AG04449 (cell line): ENCODE results near the gene TMEM121.
A peak's percentile ranks its signal among the peaks of the same experiment; 100 is the strongest.

ENCODE experiments used
- CTCF ChIA-PET: fragments of 350-600 bp; formaldehyde crosslinking; extraction: SDS; loops from one replicate; lab custom pipeline; 2021; ENCODE audit warnings: antibody characterized with exemption; lab: Yijun Ruan, JAX
- POLR2A ChIA-PET: fragments of 400-600, 350-600 bp; formaldehyde crosslinking; extraction: SDS; loops from one replicate; lab custom pipeline; 2020; ENCODE audit warnings: antibody characterized with exemption, inconsistent platforms; lab: Yijun Ruan, JAX
- DNase-seq: peaks from one replicate; pipeline ENCODE4 v3.0.0-alpha.2; 2010; ENCODE audit warnings: low read depth, low spot score
- H3K4me3 ChIP-seq: 2 replicates; pipeline ENCODE4 v1.5.1; 2011; ENCODE audit warnings: low read depth, mild to moderate bottlenecking, control low read depth, low read length
- TF ChIP-seq, protein P1 (sequence below): IDR thresholded peaks from one replicate; pipeline ENCODE4 v1.5.1; 2011; ENCODE audit warnings: mild to moderate bottlenecking, moderate library complexity, low read length, control low read depth, inconsistent platforms; ENCODE audit not compliant: insufficient read depth; ENCODE audit errors: missing control alignments

Gene TMEM121

DNA sequence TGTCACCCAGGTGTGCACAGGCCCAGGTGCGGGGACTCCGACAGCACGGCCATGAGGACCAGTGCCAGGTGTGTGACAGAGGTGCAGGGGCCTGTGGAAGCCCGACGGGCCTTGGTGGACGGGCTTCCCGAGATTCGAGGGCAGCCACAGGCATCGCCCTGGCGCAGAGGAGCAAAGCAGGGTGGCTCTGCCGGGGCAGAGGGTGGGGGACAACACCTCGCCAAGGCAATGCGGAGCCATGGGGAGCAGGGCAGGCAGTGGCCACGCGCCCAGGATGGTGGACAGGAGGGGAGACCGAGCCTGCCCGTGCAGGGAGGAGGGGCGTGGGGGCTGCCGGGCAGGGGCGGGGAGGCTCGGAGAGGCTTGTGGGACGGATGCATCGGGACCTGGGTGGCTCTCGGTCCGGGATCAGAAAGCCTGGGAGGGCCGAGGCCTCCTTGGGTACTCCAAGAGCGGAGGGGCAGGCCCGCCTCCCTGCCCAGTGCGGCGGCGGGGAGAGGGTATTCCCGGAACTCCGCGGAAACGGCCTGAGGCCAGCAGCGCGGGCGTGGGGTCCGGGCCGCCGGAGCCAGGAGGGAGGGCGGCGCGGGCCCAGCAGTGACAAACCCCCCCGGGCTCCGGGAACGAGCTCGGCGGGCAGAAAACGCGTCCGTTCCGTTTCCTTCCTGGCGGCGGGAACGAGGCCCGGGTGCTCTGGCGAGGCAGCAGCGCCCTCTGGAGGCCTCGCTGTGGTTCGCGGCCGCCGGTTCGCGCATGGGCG is 1.6 kb downstream of the TMEM121 start:
- ChIA-PET POLR2A (interaction anchor here (1.0 kb wide), 1 partner anchor 36 kb away, joined by 3 read pairs; no protein-coding TSS in a partner anchor), CTCF (interaction anchor here (0.8 to 1.6 kb wide), 16 partner anchors 10 to 325 kb away, joined by 3 to 16 read pairs (median 4); partner anchors contain the start of gene CRIP1)
- peak overlapping the region; percentile 63 for H3K4me3 ChIP-seq
- DNase-seq, result no peak
- TF ChIP-seq, protein P1, sequence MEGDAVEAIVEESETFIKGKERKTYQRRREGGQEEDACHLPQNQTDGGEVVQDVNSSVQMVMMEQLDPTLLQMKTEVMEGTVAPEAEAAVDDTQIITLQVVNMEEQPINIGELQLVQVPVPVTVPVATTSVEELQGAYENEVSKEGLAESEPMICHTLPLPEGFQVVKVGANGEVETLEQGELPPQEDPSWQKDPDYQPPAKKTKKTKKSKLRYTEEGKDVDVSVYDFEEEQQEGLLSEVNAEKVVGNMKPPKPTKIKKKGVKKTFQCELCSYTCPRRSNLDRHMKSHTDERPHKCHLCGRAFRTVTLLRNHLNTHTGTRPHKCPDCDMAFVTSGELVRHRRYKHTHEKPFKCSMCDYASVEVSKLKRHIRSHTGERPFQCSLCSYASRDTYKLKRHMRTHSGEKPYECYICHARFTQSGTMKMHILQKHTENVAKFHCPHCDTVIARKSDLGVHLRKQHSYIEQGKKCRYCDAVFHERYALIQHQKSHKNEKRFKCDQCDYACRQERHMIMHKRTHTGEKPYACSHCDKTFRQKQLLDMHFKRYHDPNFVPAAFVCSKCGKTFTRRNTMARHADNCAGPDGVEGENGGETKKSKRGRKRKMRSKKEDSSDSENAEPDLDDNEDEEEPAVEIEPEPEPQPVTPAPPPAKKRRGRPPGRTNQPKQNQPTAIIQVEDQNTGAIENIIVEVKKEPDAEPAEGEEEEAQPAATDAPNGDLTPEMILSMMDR, result peak; percentile 95

DNA sequence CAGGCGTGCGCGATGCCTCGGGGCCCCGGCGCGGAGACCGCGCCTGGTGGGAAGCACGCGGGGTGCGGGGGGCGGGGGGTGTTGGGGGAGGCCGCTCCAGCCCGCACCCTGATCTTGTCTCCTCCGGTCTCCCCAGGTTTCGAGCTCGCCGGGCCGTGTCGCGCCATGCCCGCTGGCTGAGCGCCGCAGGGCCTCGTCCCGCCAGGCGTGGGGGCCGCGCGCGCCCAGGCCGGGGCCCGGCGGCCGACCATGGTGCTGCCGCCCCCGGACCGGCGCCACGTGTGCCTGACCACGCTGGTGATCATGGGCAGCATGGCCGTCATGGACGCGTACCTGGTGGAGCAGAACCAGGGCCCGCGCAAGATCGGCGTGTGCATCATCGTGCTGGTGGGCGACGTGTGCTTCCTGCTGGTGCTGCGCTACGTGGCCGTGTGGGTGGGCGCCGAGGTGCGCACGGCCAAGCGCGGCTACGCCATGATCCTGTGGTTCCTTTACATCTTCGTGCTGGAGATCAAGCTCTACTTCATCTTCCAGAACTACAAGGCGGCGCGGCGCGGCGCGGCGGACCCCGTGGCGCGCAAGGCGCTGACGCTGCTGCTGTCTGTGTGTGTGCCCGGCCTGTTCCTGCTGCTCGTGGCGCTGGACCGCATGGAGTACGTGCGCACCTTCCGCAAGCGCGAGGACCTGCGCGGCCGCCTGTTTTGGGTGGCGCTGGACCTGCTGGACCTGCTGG is 2.4 kb downstream of the TMEM121 start:
- H3K4me3 ChIP-seq, result peak overlapping the region; percentile 41
- TF ChIP-seq, protein P1, result no peak
- no peak for DNase-seq
- POLR2A ChIA-PET, result interaction anchor here (1.0 kb wide), 1 partner anchor 36 kb away, joined by 3 read pairs; no protein-coding TSS in a partner anchor
- CTCF ChIA-PET, result interaction anchor here (0.8 to 1.6 kb wide), 17 partner anchors 9 to 325 kb away, joined by 3 to 16 read pairs (median 4); partner anchors contain the start of gene CRIP1

DNA sequence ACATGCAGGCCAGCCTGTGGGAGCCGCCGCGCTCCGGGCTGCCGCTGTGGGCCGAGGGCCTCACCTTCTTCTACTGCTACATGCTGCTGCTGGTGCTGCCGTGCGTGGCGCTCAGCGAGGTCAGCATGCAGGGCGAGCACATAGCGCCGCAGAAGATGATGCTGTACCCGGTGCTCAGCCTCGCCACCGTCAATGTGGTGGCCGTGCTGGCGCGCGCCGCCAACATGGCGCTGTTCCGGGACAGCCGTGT is 2.9 kb downstream of the TMEM121 start:
- DNase-seq, result no peak
- TF ChIP-seq, protein P1, result no peak
- H3K4me3 ChIP-seq, result no peak overlapping the region
- POLR2A ChIA-PET, result no interaction called here
- CTCF ChIA-PET, result interaction anchor here (0.8 to 1.6 kb wide), 7 partner anchors 13 to 158 kb away, joined by 3 to 16 read pairs (median 9); no protein-coding TSS in a partner anchor

DNA sequence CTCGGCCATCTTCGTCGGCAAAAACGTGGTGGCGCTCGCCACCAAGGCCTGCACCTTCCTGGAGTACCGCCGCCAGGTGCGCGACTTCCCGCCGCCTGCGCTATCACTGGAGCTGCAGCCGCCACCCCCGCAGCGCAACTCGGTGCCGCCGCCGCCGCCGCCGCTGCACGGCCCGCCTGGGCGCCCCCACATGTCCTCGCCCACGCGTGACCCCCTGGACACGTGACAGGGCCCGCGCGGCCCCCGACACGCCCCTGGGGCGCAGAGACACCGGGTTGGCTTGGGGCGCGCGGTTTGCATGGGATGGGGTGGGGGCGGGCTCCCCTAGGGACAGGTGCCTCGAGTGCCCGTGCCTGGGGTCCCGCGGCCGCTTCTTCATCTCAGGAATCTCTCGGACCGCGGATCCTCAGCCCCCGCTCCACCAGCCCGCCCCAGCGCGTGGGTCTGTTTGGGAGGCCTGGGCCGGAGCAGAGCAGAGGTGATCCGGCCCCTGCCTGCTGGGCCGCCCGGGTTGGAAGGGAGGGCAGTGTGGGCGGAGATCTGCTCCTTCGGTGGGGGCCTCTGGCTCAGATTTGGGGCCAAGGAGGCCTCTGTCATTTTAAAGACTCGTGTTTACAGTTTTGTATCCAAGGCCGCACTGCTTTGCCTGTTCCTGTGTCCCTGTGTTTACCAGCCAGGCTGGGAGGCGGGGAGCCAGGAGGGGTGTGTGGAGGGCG is 3.3 kb downstream of the TMEM121 start:
- ChIA-PET POLR2A (no interaction called here), CTCF (interaction anchor here (1.3 to 2.4 kb wide), 6 partner anchors 13 to 159 kb away, joined by 6 to 16 read pairs (median 9); no protein-coding TSS in a partner anchor)
- H3K4me3 ChIP-seq, result no peak overlapping the region
- DNase-seq, result no peak
- TF ChIP-seq, protein P1, result no peak

DNA sequence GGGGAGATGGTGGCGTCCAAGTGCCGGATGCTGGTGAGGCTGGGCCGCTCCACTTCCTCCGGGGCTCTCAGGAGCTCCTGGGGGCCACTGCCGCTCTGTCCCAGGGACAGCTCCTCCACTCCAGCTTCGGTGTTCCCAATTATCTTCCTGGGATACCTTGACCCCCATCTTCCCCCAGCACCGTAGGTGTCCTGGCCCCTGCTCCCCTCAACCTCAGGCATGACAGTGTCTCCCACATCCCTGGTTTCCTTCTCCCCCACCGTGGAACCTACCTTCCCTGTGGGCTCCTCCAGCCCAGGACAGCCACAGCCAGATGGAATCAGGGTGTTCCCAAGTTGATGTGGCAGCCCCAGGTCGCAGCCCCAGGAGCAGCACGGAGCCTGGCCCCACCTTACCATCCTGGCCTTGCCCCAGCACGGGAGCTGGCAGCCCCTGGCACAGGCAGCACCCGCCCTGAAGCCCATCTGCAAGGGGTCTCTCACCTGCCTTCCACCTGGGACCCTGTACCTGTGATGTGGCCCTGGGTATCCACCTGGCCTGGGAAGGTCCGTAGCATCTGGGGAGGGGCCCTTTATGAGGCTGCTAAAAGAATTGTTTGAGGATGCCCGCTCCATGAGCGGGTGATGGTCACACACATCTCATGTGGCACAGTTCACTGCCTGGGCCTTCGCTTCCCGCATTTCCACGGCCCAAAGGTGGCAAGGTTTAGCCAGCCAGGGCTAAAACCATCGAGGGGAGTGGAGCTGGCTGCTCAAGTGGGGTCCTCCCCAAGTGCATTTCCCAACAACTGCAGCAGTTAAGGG is 4.1 kb downstream of the TMEM121 start:
- H3K4me3 ChIP-seq, result no peak overlapping the region
- no peak for DNase-seq
- CTCF ChIA-PET, result interaction anchor here (2.4 kb wide), 1 partner anchor 159 kb away, joined by 9 read pairs; no protein-coding TSS in a partner anchor
- TF ChIP-seq, protein P1, result no peak
- POLR2A ChIA-PET, result no interaction called here
